Mucosa of descending colon (tissue), 3 donors: ENCODE data around the gene BIVM. TPM values are rescaled to one million over a fixed set of nuclear protein-coding genes. Genes with fewer than 3 reads are reported as not detected.

Experiments used
- ATAC-seq: fragments of 200-7000 bp; cut with Tn5 transposase; one replicate; pipeline ENCODE4 v1.9.1; 2020; ENCODE audit warnings: mild to moderate bottlenecking, moderate library complexity
- DNase-seq, 3 donors: peaks; one replicate each; pipeline ENCODE4 v3.0.0-alpha.2; 2020
- H3K36me3 ChIP-seq: fragments of 200-600 bp; one replicate; pipeline ENCODE4 v1.8.0; 2021; ENCODE audit warnings: low read depth, mild to moderate bottlenecking
- H3K4me1 ChIP-seq: fragments of 200-600 bp; one replicate; pipeline ENCODE4 v1.8.0; 2021; ENCODE audit warnings: low read depth, mild to moderate bottlenecking
- H3K4me3 ChIP-seq: fragments of 200-600 bp; one replicate; pipeline ENCODE4 v1.8.0; 2021; ENCODE audit warnings: mild to moderate bottlenecking
- H3K9me3 ChIP-seq: fragments of 200-600 bp; one replicate; pipeline ENCODE4 v1.8.0; 2021; ENCODE audit warnings: mild to moderate bottlenecking
- intact Hi-C, 2 donors: fragments of 100-400 bp; cut with DNase I in 1 of 2; cut with micrococcal nuclease in 1 of 2; formaldehyde crosslinking; loops; one replicate each; pipeline versions ENCODE4 v1.11.0 to v1.11.1; 2022; cut with DNase I, micrococcal nuclease
- total RNA-seq, 3 donors: library from RNA; stranded (reverse); fragmentation: NEBNext Ultra II Directional in 2 of 3; extraction: Animal tissue kit (Norgen Biotek cat#: 25700) in 2 of 3; gene quantifications; one replicate each; pipeline versions ENCODE4 v1.2.1 to v1.2.4, GENCODE V29; 2021 to 2023
- TF ChIP-seq, protein P1 (sequence below): fragments of 200-600 bp; IDR thresholded peaks from one replicate; pipeline ENCODE4 v1.8.0; 2022; ENCODE audit warnings: antibody characterized with exemption, mild to moderate bottlenecking
- donor health status: DM: no; HTN: no; CAD: no; lungs with moderate emphysema.
- donor health status: DM: no; HTN: no; CAD: no.
- donor health status: DM: no; HTN: yes; CAD: no.

BIVM gene
- total RNA-seq, 3 donors from 2014 or later, result 15.5 to 21.2 (median 17.1) TPM

- TF ChIP-seq, protein P1, sequence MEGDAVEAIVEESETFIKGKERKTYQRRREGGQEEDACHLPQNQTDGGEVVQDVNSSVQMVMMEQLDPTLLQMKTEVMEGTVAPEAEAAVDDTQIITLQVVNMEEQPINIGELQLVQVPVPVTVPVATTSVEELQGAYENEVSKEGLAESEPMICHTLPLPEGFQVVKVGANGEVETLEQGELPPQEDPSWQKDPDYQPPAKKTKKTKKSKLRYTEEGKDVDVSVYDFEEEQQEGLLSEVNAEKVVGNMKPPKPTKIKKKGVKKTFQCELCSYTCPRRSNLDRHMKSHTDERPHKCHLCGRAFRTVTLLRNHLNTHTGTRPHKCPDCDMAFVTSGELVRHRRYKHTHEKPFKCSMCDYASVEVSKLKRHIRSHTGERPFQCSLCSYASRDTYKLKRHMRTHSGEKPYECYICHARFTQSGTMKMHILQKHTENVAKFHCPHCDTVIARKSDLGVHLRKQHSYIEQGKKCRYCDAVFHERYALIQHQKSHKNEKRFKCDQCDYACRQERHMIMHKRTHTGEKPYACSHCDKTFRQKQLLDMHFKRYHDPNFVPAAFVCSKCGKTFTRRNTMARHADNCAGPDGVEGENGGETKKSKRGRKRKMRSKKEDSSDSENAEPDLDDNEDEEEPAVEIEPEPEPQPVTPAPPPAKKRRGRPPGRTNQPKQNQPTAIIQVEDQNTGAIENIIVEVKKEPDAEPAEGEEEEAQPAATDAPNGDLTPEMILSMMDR, result no peak
- Histone ChIP-seq H3K4me1 (no peaks in the 10 kb centered on the region), H3K9me3 (no peaks in the 10 kb centered on the region), H3K36me3 (no peaks in the 10 kb centered on the region), H3K4me3 (no peak overlapping the region)
- ATAC-seq (no peak), DNase-seq (no peak)
- intact Hi-C loops, result no loop called here
Measured at GRCh38 chr13:102812611-102813287, 13.8 kb downstream of the BIVM start.

DNA sequence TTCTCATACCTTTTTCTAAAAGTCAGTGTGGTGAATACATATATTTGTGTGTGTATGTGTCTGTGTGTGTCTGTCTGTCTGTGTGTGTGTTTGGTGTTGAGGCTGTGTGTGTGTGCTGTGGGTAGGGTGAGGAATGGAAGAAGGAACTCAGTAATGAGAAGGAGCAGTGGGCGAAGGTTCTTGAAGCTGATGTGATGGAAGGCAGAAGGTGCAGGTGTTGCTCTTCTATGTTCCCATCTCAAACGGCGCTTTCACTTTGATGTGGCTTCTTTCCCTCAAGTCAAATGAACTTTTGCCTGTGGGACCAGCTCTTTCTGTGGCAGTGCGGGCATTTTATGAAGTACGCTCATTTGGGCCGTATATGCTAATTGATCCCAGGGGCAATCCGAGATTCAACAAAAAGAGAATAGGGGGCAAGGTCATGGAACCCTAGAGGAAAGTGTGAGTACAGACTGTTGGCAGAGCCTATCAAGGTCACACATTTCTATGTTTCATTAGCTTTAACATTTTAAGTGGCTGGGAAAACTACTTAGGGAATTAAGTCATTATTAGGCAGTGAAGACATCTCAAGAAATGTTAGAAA is 15.2 kb downstream of the BIVM start:
- TF ChIP-seq, protein P1, result no peak
- H3K4me1 ChIP-seq, result no peaks in the 10 kb centered on the region
- no peaks in the 10 kb centered on the region for H3K9me3 ChIP-seq
- intact Hi-C loops, result no loop called here
- no peak overlapping the region for H3K4me3 ChIP-seq
- DNase-seq, result no peak
- H3K36me3 ChIP-seq, result no peaks in the 10 kb centered on the region
- ATAC-seq, result no peak

DNA sequence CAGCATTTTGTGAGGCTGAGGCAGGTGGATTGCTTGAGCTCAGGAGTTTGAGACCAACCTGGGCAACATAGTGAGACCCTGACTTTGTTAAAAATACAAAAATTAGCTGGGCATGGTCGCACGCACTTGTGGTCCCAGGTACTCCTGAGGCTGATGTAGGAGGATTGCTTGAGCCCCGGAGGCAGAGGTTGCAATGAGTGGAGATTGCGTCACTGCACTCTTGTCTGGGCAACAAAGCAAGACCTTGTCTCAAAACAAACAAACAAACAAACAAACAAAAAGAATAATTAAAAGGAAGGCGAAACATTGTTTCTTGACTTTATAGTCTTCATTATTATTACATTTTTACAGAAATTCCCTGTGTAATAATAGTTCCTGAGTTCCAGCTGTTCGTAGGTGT is 15.9 kb downstream of the BIVM start:
- Histone ChIP-seq H3K36me3 (no peaks in the 10 kb centered on the region), H3K4me3 (no peak overlapping the region), H3K9me3 (no peaks in the 10 kb centered on the region), H3K4me1 (no peaks in the 10 kb centered on the region)
- intact Hi-C loops, result no loop called here
- no peak for ATAC-seq
- DNase-seq, result no peak
- TF ChIP-seq, protein P1, result no peak

DNA sequence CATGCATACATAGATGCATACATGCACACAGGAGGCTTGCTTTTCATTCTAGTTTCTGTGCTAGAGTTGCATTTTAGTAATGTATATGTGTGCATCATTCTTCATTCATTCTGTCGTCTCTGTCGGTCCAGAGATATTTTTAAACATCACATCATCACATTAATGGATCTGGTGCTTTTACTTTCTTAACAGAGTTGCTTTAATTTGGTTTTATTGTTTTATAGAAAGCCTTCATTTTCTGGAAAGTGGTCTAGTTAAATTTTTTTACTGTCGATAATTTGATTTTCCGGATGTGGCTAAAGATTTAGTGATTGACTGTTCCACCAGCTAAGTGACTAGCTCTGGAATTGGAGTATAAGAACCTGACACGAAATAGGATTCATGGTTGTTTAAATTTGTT is 16.9 kb downstream of the BIVM start:
- intact Hi-C loops, result no loop called here
- Histone ChIP-seq H3K4me3 (no peak overlapping the region), H3K9me3 (no peaks in the 10 kb centered on the region), H3K4me1 (no peaks in the 10 kb centered on the region), H3K36me3 (no peaks in the 10 kb centered on the region)
- TF ChIP-seq, protein P1, result no peak
- no peak for DNase-seq
- no peak for ATAC-seq

GRCh38 chr13:102816708-102817107 is 17.8 kb downstream of the BIVM start:
- intact Hi-C loops, result no loop called here
- no peak for ATAC-seq
- Histone ChIP-seq H3K9me3 (no peaks in the 10 kb centered on the region), H3K4me3 (no peak overlapping the region), H3K36me3 (no peaks in the 10 kb centered on the region), H3K4me1 (no peaks in the 10 kb centered on the region)
- DNase-seq, result no peak
- TF ChIP-seq, protein P1, result no peak
